ENCODE measurements around the gene NEUROG3. TPM values are rescaled to one million over a fixed set of nuclear protein-coding genes. Genes with fewer than 3 reads are reported as not detected.

Gene NEUROG3
- total and polyA plus RNA-seq, 10 of the 15 experiments (the other 5 are each of a cell fraction or from before 2014, with no cell fraction given) = not detected

DNA sequence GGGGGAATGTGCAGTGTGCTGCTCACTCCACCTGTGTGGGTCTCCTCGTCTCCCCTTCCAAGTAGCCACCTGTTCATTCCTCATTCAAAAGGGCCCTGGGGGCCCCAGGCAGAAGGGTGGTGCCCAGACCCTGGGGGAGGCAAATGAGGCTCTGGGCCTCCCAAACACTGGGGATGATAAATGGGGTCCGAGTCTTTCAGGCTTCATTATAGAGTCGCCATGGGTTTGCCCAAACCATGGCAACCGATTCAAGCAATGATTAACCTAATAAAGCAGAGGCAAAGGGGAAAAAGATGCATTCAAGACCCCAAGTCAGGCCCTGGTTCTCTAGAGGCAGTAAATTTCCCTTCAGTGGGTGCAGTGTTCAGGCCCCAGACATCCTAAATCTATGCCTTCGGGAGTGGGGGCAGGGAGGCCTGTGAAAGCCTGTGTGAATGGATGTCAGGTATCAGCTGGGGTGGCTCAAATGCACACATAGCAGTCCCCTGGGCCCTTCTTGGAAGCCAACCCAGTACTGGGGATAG, 10.4 kb downstream of the NEUROG3 start:
- ChIA-PET SMC1A (ENCODE audit: uncharacterized antibody, unreplicated experiment) (no interaction called here), CTCF (no interaction called here)
- no peaks in the 10 kb centered on the region for H3K9me3 ChIP-seq (replicated peaks; ENCODE audit: control insufficient read depth, insufficient read depth, low read length)
- TF ChIP-seq GABPA (IDR thresholded peaks at IDR 0.05; ENCODE audit: low read depth) (no peak), PAX5 (IDR thresholded peaks at IDR 0.05; ENCODE audit: borderline replicate concordance, low read depth, low read length) (no peak), SMAD1 (IDR thresholded peaks at IDR 0.05; ENCODE audit: low read depth, partially characterized antibody) (no peak), SIN3A (IDR thresholded peaks at IDR 0.05; ENCODE audit: low read depth, low read length) (no peak), KLF5 (IDR thresholded peaks at IDR 0.05; ENCODE audit: partially characterized antibody) (no peak), BACH1 (IDR thresholded peaks at IDR 0.05; ENCODE audit: borderline replicate concordance) (no peak), STAT1 (conservative IDR thresholded peaks at IDR 0.05) (no peak), DPF2 (IDR thresholded peaks at IDR 0.05) (no peak), CBFB (IDR thresholded peaks at IDR 0.05; ENCODE audit: low read depth) (no peak), ETV6 (conservative IDR thresholded peaks at IDR 0.05 in 1 of 2, IDR thresholded peaks at IDR 0.05 in 1 of 2; ENCODE audit: borderline replicate concordance in 1 of 2, low read depth in 1 of 2) (no peak)
- TF ChIP-seq, protein P1, sequence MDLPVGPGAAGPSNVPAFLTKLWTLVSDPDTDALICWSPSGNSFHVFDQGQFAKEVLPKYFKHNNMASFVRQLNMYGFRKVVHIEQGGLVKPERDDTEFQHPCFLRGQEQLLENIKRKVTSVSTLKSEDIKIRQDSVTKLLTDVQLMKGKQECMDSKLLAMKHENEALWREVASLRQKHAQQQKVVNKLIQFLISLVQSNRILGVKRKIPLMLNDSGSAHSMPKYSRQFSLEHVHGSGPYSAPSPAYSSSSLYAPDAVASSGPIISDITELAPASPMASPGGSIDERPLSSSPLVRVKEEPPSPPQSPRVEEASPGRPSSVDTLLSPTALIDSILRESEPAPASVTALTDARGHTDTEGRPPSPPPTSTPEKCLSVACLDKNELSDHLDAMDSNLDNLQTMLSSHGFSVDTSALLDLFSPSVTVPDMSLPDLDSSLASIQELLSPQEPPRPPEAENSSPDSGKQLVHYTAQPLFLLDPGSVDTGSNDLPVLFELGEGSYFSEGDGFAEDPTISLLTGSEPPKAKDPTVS (IDR thresholded peaks at IDR 0.05; ENCODE audit: low read depth, low read length) = no peak
- TF ChIP-seq, protein P2, sequence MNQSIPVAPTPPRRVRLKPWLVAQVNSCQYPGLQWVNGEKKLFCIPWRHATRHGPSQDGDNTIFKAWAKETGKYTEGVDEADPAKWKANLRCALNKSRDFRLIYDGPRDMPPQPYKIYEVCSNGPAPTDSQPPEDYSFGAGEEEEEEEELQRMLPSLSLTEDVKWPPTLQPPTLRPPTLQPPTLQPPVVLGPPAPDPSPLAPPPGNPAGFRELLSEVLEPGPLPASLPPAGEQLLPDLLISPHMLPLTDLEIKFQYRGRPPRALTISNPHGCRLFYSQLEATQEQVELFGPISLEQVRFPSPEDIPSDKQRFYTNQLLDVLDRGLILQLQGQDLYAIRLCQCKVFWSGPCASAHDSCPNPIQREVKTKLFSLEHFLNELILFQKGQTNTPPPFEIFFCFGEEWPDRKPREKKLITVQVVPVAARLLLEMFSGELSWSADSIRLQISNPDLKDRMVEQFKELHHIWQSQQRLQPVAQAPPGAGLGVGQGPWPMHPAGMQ (IDR thresholded peaks at IDR 0.05; ENCODE audit: borderline replicate concordance) = no peak
- TF ChIP-seq, protein P3, sequence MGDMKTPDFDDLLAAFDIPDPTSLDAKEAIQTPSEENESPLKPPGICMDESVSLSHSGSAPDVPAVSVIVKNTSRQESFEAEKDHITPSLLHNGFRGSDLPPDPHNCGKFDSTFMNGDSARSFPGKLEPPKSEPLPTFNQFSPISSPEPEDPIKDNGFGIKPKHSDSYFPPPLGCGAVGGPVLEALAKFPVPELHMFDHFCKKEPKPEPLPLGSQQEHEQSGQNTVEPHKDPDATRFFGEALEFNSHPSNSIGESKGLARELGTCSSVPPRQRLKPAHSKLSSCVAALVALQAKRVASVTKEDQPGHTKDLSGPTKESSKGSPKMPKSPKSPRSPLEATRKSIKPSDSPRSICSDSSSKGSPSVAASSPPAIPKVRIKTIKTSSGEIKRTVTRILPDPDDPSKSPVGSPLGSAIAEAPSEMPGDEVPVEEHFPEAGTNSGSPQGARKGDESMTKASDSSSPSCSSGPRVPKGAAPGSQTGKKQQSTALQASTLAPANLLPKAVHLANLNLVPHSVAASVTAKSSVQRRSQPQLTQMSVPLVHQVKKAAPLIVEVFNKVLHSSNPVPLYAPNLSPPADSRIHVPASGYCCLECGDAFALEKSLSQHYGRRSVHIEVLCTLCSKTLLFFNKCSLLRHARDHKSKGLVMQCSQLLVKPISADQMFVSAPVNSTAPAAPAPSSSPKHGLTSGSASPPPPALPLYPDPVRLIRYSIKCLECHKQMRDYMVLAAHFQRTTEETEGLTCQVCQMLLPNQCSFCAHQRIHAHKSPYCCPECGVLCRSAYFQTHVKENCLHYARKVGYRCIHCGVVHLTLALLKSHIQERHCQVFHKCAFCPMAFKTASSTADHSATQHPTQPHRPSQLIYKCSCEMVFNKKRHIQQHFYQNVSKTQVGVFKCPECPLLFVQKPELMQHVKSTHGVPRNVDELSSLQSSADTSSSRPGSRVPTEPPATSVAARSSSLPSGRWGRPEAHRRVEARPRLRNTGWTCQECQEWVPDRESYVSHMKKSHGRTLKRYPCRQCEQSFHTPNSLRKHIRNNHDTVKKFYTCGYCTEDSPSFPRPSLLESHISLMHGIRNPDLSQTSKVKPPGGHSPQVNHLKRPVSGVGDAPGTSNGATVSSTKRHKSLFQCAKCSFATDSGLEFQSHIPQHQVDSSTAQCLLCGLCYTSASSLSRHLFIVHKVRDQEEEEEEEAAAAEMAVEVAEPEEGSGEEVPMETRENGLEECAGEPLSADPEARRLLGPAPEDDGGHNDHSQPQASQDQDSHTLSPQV (IDR thresholded peaks at IDR 0.05) = no peak
- TF ChIP-seq, protein P4, sequence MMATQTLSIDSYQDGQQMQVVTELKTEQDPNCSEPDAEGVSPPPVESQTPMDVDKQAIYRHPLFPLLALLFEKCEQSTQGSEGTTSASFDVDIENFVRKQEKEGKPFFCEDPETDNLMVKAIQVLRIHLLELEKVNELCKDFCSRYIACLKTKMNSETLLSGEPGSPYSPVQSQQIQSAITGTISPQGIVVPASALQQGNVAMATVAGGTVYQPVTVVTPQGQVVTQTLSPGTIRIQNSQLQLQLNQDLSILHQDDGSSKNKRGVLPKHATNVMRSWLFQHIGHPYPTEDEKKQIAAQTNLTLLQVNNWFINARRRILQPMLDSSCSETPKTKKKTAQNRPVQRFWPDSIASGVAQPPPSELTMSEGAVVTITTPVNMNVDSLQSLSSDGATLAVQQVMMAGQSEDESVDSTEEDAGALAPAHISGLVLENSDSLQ (IDR thresholded peaks at IDR 0.05) = no peak
- TF ChIP-seq, protein P5, sequence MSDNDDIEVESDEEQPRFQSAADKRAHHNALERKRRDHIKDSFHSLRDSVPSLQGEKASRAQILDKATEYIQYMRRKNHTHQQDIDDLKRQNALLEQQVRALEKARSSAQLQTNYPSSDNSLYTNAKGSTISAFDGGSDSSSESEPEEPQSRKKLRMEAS (IDR thresholded peaks at IDR 0.05; ENCODE audit: low read depth, low read length) = no peak

More for the DNA sequence above, 10.4 kb downstream of the NEUROG3 start:
- peaks cover 0 to 3% of the 10 kb centered on the region in 2 experiments; a peak in 3 of 4 replicates for H3K27me3 ChIP-seq (replicated peaks in 1 of 2; ENCODE audit: control insufficient read depth in 2 of 2, insufficient read depth in 2 of 2, low read length in 1 of 2)
- H3K4me3 ChIP-seq = no peak overlapping the region
- H3K27ac ChIP-seq (ENCODE audit: control insufficient read depth, insufficient read depth) = no peak overlapping the region
- no TSS peak for BruUV-seq (replicated peaks)
- in situ Hi-C loops (cut with MboI) (no loop called here), intact Hi-C loops (cut with micrococcal nuclease; ENCODE audit: unreplicated experiment) (no loop called here)
- no peak overlapping the region for H3K4me2 ChIP-seq (ENCODE audit: control insufficient read depth, insufficient read depth)
- DNase-seq (ENCODE audit: low read depth, low spot score) = no peak
- POLR2A ChIA-PET = no interaction called here
- no peaks in the 10 kb centered on the region for H3K79me2 ChIP-seq (ENCODE audit: control insufficient read depth, insufficient read depth, low read length)
- RAD21 ChIA-PET (ENCODE audit: unreplicated experiment) = no interaction called here
- no peak overlapping the region for H2AFZ ChIP-seq (ENCODE audit: control insufficient read depth, low read depth, low read length)
- no peak overlapping the region for H3K9ac ChIP-seq (ENCODE audit: control insufficient read depth, insufficient read depth, low read length)
- ATAC-seq = no peak
- no peaks in the 10 kb centered on the region for H4K20me1 ChIP-seq (ENCODE audit: control insufficient read depth, insufficient read depth)
- H3K4me1 ChIP-seq (ENCODE audit: control insufficient read depth, insufficient read depth, low read length) = no peaks in the 10 kb centered on the region
- no peaks in the 10 kb centered on the region for H3K36me3 ChIP-seq (ENCODE audit: control insufficient read depth in 2 of 2, insufficient read depth in 2 of 2, low read length in 1 of 2)
- WGBS (ENCODE audit: insufficient coverage, insufficient replicate concordance, low lambda C conversion rate, missing lambda C conversion rate) = 2% methylated on average over 5 of the region's 5 CpGs
- no peak for FAIRE-seq

Measured in GM12878 (cell line).